Skeletal muscle tissue (tissue), 4 donors: Measurements from ENCODE around the gene ZFAND5. TPM values are rescaled to one million over a fixed set of nuclear protein-coding genes. Genes with fewer than 3 reads are reported as not detected.
A peak's percentile ranks its signal among the peaks of the same experiment; 100 is the strongest.

Experiments
- H3K27ac ChIP-seq: one replicate; pipeline ENCODE4 v1.7.0; 2013; ENCODE audit warnings: mild to moderate bottlenecking, low read depth, low read length, inconsistent platforms
- H3K27me3 ChIP-seq, 3 donors: one replicate each; pipeline ENCODE4 v1.7.0; 2013; ENCODE audit warnings: low read length in 3 of 3; ENCODE audit not compliant: control insufficient read depth in 3 of 3, insufficient read depth in 3 of 3
- H3K36me3 ChIP-seq, 3 donors: one replicate each; pipeline ENCODE4 v1.7.0; 2013; ENCODE audit warnings: low read length in 3 of 3; ENCODE audit not compliant: control insufficient read depth in 3 of 3, insufficient read depth in 3 of 3
- H3K4me1 ChIP-seq, 3 donors: one replicate each; pipeline ENCODE4 v1.7.0; 2013; ENCODE audit warnings: low read length in 3 of 3, mild to moderate bottlenecking in 3 of 3; ENCODE audit not compliant: control insufficient read depth in 3 of 3, insufficient read depth in 3 of 3
- H3K4me3 ChIP-seq, 3 donors: one replicate each; pipeline ENCODE4 v1.7.0; 2013; ENCODE audit warnings: low read length in 3 of 3
- H3K9ac ChIP-seq, 3 donors: one replicate each; pipeline ENCODE4 v1.7.0; 2013; ENCODE audit warnings: low read length in 3 of 3, mild to moderate bottlenecking in 3 of 3, moderate library complexity in 2 of 3, low read depth in 1 of 3
- H3K9me3 ChIP-seq, 3 donors: one replicate each; pipeline ENCODE4 v1.7.0; 2013; ENCODE audit warnings: low read length in 3 of 3; ENCODE audit not compliant: control insufficient read depth in 3 of 3
- total RNA-seq: library from RNA; depleted of rRNA; stranded (reverse); fragments of >200 nt; gene quantifications from one replicate; pipeline ENCODE4 v1.2.3, GENCODE V29; 2014
- donor health status: Osteomylitis.

The ZFAND5 gene
- total RNA-seq, 1 donor from 2014 or later, result 104 TPM

DNA sequence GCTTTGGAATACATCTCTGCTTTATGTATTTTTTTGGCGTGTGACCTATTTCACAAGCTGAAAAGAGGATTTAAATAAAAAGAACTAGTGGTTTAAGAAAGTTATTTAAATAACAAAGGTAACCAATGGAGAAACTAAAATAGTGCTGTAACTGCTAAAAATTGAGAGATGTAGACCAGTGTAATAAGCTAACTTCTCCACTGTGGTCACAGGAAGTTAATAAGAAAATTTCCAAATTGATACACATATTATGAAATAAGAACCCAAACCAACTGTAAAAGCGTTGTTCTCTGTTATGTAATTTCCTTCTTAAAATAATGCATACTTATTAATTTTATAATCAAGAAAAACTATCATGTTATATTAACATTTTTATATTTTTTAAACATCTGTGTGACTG is 29.1 kb upstream of the ZFAND5 start:
- no peak overlapping the region for H3K9ac ChIP-seq
- H3K4me1 ChIP-seq, result peaks cover 2 to 5% (median 3%) of the 10 kb centered on the region in 3 donors
- no peaks in the 10 kb centered on the region for H3K27me3 ChIP-seq
- H3K4me3 ChIP-seq, result no peak overlapping the region
- H3K36me3 ChIP-seq, result no peaks in the 10 kb centered on the region
- no peak overlapping the region for H3K27ac ChIP-seq
- H3K9me3 ChIP-seq, result no peaks in the 10 kb centered on the region

DNA sequence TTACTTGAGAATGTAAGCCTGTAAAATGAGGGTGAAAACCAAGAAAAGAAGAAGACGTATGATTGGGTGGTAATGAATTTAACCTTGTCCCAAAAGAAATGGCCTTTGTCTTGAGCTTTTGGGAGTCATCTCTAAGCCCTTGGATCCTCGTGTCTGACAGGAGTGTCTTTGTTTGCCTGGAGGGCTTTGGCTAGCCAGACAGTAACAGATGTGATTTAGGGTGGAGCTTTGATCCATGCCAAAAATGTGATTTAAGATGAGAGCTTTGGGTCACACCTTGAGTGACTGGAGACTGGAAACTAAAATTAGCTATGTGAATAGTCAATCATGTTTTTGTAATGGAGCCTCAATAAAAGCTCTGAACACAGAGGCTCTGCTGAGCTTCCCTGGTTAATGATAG is 25.9 kb upstream of the ZFAND5 start:
- Histone ChIP-seq H3K4me3 (no peak overlapping the region), H3K27ac (no peak overlapping the region), H3K9me3 (no peaks in the 10 kb centered on the region), H3K9ac (no peak overlapping the region), H3K27me3 (no peaks in the 10 kb centered on the region), H3K36me3 (no peaks in the 10 kb centered on the region), H3K4me1 (no peaks in the 10 kb centered on the region)

DNA sequence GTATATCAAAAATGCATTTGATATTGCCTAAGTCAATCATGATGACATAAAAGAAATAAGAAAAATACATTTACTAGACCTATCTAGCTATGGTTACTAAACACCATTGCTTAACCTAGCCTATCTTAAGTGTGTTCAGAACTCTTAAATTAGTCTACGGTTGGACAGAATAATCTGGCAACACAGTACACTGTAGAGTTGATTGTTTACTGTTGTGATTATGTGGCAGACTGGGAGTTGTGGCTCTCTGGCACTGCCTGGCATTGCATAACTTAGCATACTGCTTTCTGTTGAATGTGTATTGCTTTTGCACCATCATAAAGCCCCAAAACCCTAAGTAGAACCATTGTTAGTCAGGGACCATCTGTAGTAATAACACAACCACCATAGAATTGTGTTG is 21.2 kb upstream of the ZFAND5 start:
- no peak overlapping the region for H3K4me3 ChIP-seq
- no peak overlapping the region for H3K9ac ChIP-seq
- no peaks in the 10 kb centered on the region for H3K36me3 ChIP-seq

DNA sequence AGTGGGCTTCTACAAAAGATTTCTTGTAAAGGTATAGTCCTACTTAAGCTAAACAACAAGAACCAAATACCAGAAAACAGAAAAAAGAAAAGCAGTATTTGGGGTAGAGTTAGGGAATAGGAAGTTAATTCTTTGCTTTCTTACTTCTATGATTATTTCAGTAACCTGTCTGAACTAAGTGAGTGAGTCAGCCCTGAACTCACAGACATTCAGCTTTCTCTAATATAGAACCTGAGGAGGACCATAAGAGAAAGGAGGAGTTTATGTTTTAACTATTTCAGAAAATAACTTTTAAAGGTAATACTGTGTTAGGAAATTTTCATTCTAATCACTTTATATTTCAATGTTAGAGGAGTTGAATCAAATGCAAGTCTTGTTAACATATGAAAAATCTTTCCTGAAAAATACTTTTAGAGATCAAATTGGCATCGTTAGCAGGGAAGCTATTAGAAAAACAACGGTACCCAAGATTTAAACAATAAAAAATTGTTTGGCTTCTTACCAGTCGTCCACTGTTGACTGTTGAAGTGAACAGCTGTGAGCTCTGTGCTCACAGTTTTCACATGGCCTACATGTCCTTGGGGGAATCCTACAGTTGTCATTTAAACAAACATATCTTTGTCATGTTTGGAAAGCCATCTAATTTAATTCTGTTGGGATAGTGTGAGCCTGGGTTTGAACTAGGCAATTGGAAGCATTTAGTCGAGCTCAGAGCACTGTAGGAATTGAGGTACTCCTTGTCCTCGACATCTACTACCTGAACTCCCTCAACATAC is 19.9 kb upstream of the ZFAND5 start:
- no peak overlapping the region for H3K27ac ChIP-seq
- no peak overlapping the region for H3K9ac ChIP-seq
- H3K27me3 ChIP-seq, result no peaks in the 10 kb centered on the region
- no peaks in the 10 kb centered on the region for H3K36me3 ChIP-seq
- H3K4me1 ChIP-seq, result no peaks in the 10 kb centered on the region
- no peaks in the 10 kb centered on the region for H3K9me3 ChIP-seq
- no peak overlapping the region for H3K4me3 ChIP-seq

More for the DNA sequence above, 21.2 kb upstream of the ZFAND5 start:
- H3K4me1 ChIP-seq, result no peaks in the 10 kb centered on the region
- no peaks in the 10 kb centered on the region for H3K9me3 ChIP-seq
- no peaks in the 10 kb centered on the region for H3K27me3 ChIP-seq
- H3K27ac ChIP-seq, result no peak overlapping the region

DNA sequence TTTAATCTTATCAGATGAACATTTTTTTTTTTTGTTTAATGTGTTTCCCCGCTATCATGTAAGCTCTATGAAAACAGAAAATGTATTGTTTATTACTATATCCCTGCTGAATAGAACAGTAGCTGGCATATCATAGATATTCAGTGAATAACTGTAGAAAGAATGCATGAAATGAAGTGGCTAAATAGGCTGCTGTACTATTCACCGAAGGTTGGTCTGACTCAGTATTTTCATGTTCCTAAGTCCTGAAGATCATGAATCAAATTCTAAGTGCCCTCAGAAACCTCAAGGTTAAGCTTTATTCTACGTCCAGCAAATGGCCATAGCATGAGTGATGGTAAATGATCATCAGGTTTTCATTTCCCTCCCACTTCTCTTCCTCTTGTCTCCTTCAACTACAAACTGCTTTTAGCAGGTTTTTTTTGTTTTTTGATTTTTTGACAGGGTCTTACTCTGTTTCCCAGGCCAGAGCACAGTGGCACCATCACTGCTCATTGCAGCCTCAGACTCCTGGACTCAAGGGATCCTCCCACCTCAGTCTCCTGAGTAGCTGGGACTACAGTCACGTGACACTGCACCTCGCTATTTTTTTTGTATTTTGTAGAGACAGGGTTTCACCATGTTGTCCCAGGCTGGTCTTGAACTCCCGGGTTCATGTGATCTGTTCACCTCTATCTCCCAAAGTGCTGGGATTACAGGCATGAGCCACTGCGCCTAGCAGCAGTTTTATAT is 19.1 kb upstream of the ZFAND5 start:
- H3K4me1 ChIP-seq, result no peaks in the 10 kb centered on the region
- H3K27me3 ChIP-seq, result no peaks in the 10 kb centered on the region
- H3K4me3 ChIP-seq, result no peak overlapping the region
- no peak overlapping the region for H3K9ac ChIP-seq
- H3K36me3 ChIP-seq, result no peaks in the 10 kb centered on the region
- no peaks in the 10 kb centered on the region for H3K9me3 ChIP-seq
- H3K27ac ChIP-seq, result no peak overlapping the region

DNA sequence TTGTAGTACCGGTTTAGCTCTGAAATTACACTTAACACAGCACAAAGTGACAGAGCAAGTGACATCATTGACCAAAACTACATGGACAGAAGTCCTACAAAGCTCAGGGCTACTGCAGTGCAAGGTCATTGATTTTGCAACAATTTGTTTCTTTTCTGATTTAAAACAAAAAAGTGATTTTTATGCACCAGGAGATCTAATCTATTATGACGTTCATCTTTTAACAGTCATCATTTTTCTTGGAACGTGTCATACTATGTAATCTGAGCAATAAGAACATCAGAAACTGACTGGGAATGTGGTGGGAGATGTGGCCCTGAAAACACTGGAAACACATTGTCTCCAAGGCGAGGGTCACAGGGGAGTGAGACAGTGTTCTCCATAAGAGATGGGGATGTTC is 17.4 kb upstream of the ZFAND5 start:
- H3K4me1 ChIP-seq, result no peaks in the 10 kb centered on the region
- no peak overlapping the region for H3K4me3 ChIP-seq
- no peak overlapping the region for H3K9ac ChIP-seq

DNA sequence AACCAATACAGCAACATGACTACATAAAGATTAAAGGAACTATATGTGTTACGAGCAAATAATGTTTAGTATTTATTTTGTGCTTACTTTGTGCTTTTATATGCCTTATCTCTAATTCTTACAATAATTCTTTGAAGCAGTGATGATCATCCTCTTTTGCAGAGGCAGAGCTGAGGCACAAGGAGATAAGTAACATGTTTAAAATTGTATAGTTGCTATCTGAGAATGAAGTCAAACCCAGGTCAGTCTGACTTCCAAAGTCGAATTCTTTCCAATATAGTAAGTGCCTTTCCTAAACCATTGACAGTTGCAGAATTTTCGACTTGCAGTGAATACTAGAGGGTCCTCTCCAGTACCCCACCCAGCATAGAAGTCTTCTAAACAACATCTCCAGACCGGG is 12.0 kb upstream of the ZFAND5 start:
- no peak overlapping the region for H3K4me3 ChIP-seq
- no peak overlapping the region for H3K9ac ChIP-seq
- no peaks in the 10 kb centered on the region for H3K27me3 ChIP-seq

More for the DNA sequence above, 17.4 kb upstream of the ZFAND5 start:
- no peaks in the 10 kb centered on the region for H3K9me3 ChIP-seq
- no peaks in the 10 kb centered on the region for H3K36me3 ChIP-seq
- H3K27me3 ChIP-seq, result no peaks in the 10 kb centered on the region
- H3K27ac ChIP-seq, result no peak overlapping the region

DNA sequence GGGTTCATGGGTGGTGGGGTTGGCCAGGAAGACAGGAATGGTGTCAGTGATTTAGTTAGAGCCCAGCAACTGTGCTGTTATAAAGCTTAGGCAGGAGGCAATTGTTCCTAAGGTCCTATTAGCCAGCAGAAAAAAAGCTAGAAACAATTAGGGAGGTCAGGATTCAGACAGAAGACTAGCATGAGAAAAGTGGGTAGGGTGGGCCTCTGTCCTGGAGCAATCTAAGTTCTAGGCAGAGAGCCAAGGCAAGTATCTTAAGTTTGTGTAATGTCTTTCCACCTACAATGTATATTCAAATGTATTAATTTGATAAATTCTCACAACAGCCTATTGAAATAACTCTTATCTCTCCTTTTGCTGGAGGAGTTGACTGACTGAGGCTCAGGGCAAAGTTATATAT is 6.1 kb upstream of the ZFAND5 start:
- Histone ChIP-seq H3K27me3 (no peaks in the 10 kb centered on the region), H3K4me1 (no peaks in the 10 kb centered on the region), H3K36me3 (no peaks in the 10 kb centered on the region), H3K27ac (no peak overlapping the region), H3K9me3 (no peaks in the 10 kb centered on the region), H3K4me3 (no peak overlapping the region), H3K9ac (no peak overlapping the region)

More for the DNA sequence above, 12.0 kb upstream of the ZFAND5 start:
- no peak overlapping the region for H3K27ac ChIP-seq
- no peaks in the 10 kb centered on the region for H3K9me3 ChIP-seq
- H3K36me3 ChIP-seq, result no peaks in the 10 kb centered on the region
- no peaks in the 10 kb centered on the region for H3K4me1 ChIP-seq

DNA sequence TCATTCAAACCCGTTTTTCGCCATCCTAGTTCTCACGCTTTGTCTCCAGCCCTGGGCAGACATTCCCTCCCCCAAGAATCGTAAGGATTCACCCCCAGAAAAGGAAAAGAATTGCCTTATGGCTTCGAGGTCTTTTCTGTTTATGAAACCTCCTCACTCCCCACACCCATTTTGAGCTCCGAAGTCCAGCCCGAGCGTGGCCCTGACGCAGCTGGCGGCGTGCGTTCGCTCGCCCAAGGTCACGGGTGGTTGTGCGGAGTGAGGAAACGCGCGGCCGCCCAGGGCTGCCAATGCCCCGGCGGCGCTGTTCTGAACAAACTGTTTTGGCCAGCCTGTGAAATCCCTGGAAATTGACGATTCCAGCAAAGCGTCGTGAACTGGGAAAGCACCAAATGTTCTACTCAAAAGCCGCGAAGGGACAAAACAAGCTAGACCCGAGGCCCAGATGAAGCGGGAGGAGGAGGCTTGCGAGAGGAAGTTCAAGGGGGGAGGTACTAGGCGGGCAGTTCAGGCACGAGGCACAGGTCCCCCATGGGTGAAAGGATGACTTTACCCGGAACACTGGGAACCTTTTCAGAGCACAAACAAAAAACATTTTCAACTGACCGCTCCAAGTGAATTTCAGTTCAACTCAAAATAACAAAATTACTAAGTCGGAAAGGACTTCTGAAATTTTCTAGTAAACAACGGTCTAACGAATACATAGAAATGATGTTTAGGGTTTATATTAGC is 683 bp upstream of the ZFAND5 start:
- peaks cover 8 to 15% (median 9%) of the 10 kb centered on the region in 3 donors for H3K4me1 ChIP-seq

More for the DNA sequence above, 683 bp upstream of the ZFAND5 start:
- Histone ChIP-seq H3K27ac (peak overlapping the region; percentile 100), H3K4me3 (peak overlapping the region; percentile 67 to 90 (median 83)), H3K36me3 (peaks cover 2 to 3% (median 2%) of the 10 kb centered on the region in 3 donors), H3K27me3 (no peaks in the 10 kb centered on the region), H3K9ac (peak overlapping the region; percentile 93 to 96 (median 93)), H3K9me3 (no peaks in the 10 kb centered on the region)
